ENCODE data around the gene ZCCHC14. TPM values are rescaled to one million over a fixed set of nuclear protein-coding genes. Genes with fewer than 3 reads are reported as not detected.

The ZCCHC14 gene
- total and polyA plus RNA-seq, 2 of the 13 experiments (the other 11 are each of a cell fraction or from before 2014, with no cell fraction given): 12.4 to 12.5 TPM

- peak overlapping the region; percentile 100 for H3K27ac ChIP-seq (ENCODE audit: extremely low read length, insufficient read depth, low read length)
- H3K4me3 ChIP-seq (replicated peaks in 1 of 3; ENCODE audit: insufficient read depth in 1 of 3, low read depth in 2 of 3, low read length in 3 of 3): peak overlapping the region; percentile 82 to 96 (median 84)
- CTCF ChIA-PET (ENCODE audit: low intra/inter-chr PET ratio, low total read pairs): interaction anchor here (1.1 kb wide), 1 partner anchor 56 kb away, joined by 3 read pairs; no protein-coding TSS in a partner anchor
- peaks cover 12 to 32% of the 10 kb centered on the region in 2 experiments for H3K36me3 ChIP-seq (replicated peaks in 1 of 2; ENCODE audit: control insufficient read depth in 1 of 2, insufficient read depth in 2 of 2, low read length in 2 of 2)
- FAIRE-seq (peak; percentile 15), DNase-seq (ENCODE audit: low spot score) (peak; percentile 67), ATAC-seq (no peak)
- H3K9me3 ChIP-seq (ENCODE audit: low read length): no peaks in the 10 kb centered on the region
- H2AFZ ChIP-seq (ENCODE audit: low read length): no peak overlapping the region
- H3K79me2 ChIP-seq (ENCODE audit: insufficient read depth, low read length): peaks cover 71% of the 10 kb centered on the region
- H3K27me3 ChIP-seq (ENCODE audit: control insufficient read depth in 1 of 2, insufficient read depth in 2 of 2, low read length in 2 of 2): no peaks in the 10 kb centered on the region; a peak in 1 of 5 replicates
- intact Hi-C loops (cut with micrococcal nuclease; ENCODE audit: unreplicated experiment) (loop anchor here (2.0 to 10.0 kb wide), 3 partner anchors 14 to 474 kb away; no protein-coding TSS in a partner anchor), in situ Hi-C loops (cut with HindIII; ENCODE audit: extremely low pct_ligation_motif_present, low pct_unique_long_range_greater_than_20kb) (loop anchor here (25.0 kb wide), 1 partner anchor 481 kb away; the partner anchor contains the start of gene SLC7A5)
- WGBS (ENCODE audit: low lambda C conversion rate): 3% methylated on average over 4 of the region's 4 CpGs
- peaks cover 62% of the 10 kb centered on the region for H4K20me1 ChIP-seq (ENCODE audit: insufficient read depth, low read length)
- POLR2A ChIA-PET: interaction anchor here (1.4 to 14.0 kb wide), 7 partner anchors 8 to 63 kb away, joined by 4 to 265 read pairs (median 39); partner anchors contain the start of genes C16orf95 and MAP1LC3B
- TSS peak; percentile 51 for BruUV-seq (replicated peaks)
- H3K4me2 ChIP-seq (ENCODE audit: low read depth, low read length): peak overlapping the region; percentile 98
- H3K4me1 ChIP-seq (ENCODE audit: insufficient read depth, low read length): peaks cover 59% of the 10 kb centered on the region
- peak overlapping the region; percentile 81 for H3K9ac ChIP-seq (ENCODE audit: insufficient read depth, low read depth, low read length)
- 0 out of 2 replicates have a peak, but pooled peaks have one; percentile 10 for TF ChIP-seq ARNTL (CRISPR knock-in tag; IDR thresholded peaks at IDR 0.05)
- no peak for TF ChIP-seq HCFC1 (IDR thresholded peaks at IDR 0.05; ENCODE audit: low read depth, low read length)
- peak; percentile 52; the same call in 1 of the 2 replicates for TF ChIP-seq RARA (CRISPR knock-in tag; IDR thresholded peaks at IDR 0.05)
- no peak for TF ChIP-seq ZSCAN30 (CRISPR knock-in tag; IDR thresholded peaks at IDR 0.05)
- no peak for TF ChIP-seq ZNF136 (CRISPR knock-in tag; IDR thresholded peaks at IDR 0.05; ENCODE audit: low read depth)
- TF ChIP-seq GABPA (IDR thresholded peaks at IDR 0.05; ENCODE audit: low read depth, low read length): no peak
- TF ChIP-seq GABPA (CRISPR knock-in tag; IDR thresholded peaks at IDR 0.05; ENCODE audit: low read depth): no peak
- peak; percentile 9; the same call in 1 of the 2 replicates for TF ChIP-seq ELF1 (CRISPR knock-in tag; IDR thresholded peaks at IDR 0.05)
- no peak for TF ChIP-seq FOXA1 (IDR thresholded peaks at IDR 0.05)
- TF ChIP-seq FOXA1 (CRISPR knock-in tag; IDR thresholded peaks at IDR 0.05): peak; percentile 28; the same call in 1 of the 2 replicates
- no peak for TF ChIP-seq ZFP62 (CRISPR knock-in tag; IDR thresholded peaks at IDR 0.05)
- no peak for TF ChIP-seq ZNF317 (CRISPR knock-in tag; IDR thresholded peaks at IDR 0.05)
- TF ChIP-seq NCOA5 (CRISPR knock-in tag; IDR thresholded peaks at IDR 0.05): no peak
- no peak for TF ChIP-seq ZFYVE20 (CRISPR knock-in tag; IDR thresholded peaks at IDR 0.05; ENCODE audit: borderline replicate concordance, low read depth)
- TF ChIP-seq GMEB1 (CRISPR knock-in tag; IDR thresholded peaks at IDR 0.05; ENCODE audit: borderline replicate concordance): no peak
- TF ChIP-seq ATF3 (CRISPR knock-in tag; IDR thresholded peaks at IDR 0.05): no peak
- no peak for TF ChIP-seq NRL (CRISPR knock-in tag; IDR thresholded peaks at IDR 0.05; ENCODE audit: borderline replicate concordance)
- TF ChIP-seq CEBPG (CRISPR knock-in tag; IDR thresholded peaks at IDR 0.05): peak; percentile 27; the same call in 1 of the 2 replicates
- TF ChIP-seq NR2F2 (IDR thresholded peaks at IDR 0.05; ENCODE audit: borderline replicate concordance, low read depth): peak; percentile 46; the same call in 1 of the 2 replicates
- no peak for TF ChIP-seq CREBL2 (CRISPR knock-in tag; IDR thresholded peaks at IDR 0.05; ENCODE audit: borderline replicate concordance)
- TF ChIP-seq IRF1 (CRISPR knock-in tag; IDR thresholded peaks at IDR 0.05; ENCODE audit: low read depth): no peak
- TF ChIP-seq ETS1 (CRISPR knock-in tag; IDR thresholded peaks at IDR 0.05): no peak
- TF ChIP-seq ZNF382 (CRISPR knock-in tag; IDR thresholded peaks at IDR 0.05; ENCODE audit: borderline replicate concordance): no peak
These were observed 111.9 kb downstream of the ZCCHC14 start for GRCh38 chr16:87380881-87381280.

Data from HepG2 (cell line).